Mesenchymal stem cell (in vitro differentiated cells and primary cell): ENCODE results near the gene RPEL1.
"Not testable (repeated sequence)": the region's sequence is repeated elsewhere in the genome, so short reads cannot be mapped to it uniquely, and the experiment has no call there.

Experiments
- DNase-seq: peaks from one replicate; pipeline ENCODE4 v3.0.0-alpha.2; 2013
- H2AFZ ChIP-seq: one replicate; pipeline ENCODE4 v1.6.1; 2013; ENCODE audit warnings: low read depth, mild to moderate bottlenecking, control low read depth, inconsistent platforms, low read length, moderate library complexity
- H2AK5ac ChIP-seq: 2 replicates; pipeline ENCODE4 v1.6.1; 2013; ENCODE audit warnings: low read length, moderate library complexity, mild to moderate bottlenecking, inconsistent platforms; ENCODE audit not compliant: severe bottlenecking
- H2BK120ac ChIP-seq: one replicate; pipeline ENCODE4 v1.6.1; 2013; ENCODE audit warnings: low read depth, mild to moderate bottlenecking, inconsistent platforms, low read length, moderate library complexity
- H2BK12ac ChIP-seq, 2 experiments: one replicate each; pipeline ENCODE4 v1.6.1; 2013; ENCODE audit warnings: inconsistent platforms in 2 of 2, low read length in 2 of 2, mild to moderate bottlenecking in 2 of 2, moderate library complexity in 2 of 2, control low read depth in 1 of 2
- H2BK15ac ChIP-seq: one replicate; pipeline ENCODE4 v1.6.1; 2013; ENCODE audit warnings: mild to moderate bottlenecking, low read depth, inconsistent platforms; ENCODE audit not compliant: poor library complexity, severe bottlenecking
- H2BK5ac ChIP-seq: 2 replicates; pipeline ENCODE4 v1.6.1; 2013; ENCODE audit warnings: low read depth, mild to moderate bottlenecking, low read length, control low read depth, inconsistent platforms; ENCODE audit not compliant: poor library complexity, severe bottlenecking
- H3K14ac ChIP-seq, 2 experiments: one replicate each; pipeline ENCODE4 v1.6.1; 2013; ENCODE audit warnings: inconsistent platforms in 2 of 2, low read length in 2 of 2, control low read depth in 1 of 2, mild to moderate bottlenecking in 1 of 2, moderate library complexity in 1 of 2
- H3K18ac ChIP-seq, 2 experiments: one replicate each; pipeline ENCODE4 v1.6.1; 2013; ENCODE audit warnings: inconsistent platforms in 2 of 2, low read length in 2 of 2, control low read depth in 1 of 2, low read depth in 1 of 2, mild to moderate bottlenecking in 1 of 2
- H3K23ac ChIP-seq, 2 experiments: one replicate each; pipeline ENCODE4 v1.6.1; 2013; ENCODE audit warnings: inconsistent platforms in 2 of 2, low read length in 2 of 2, mild to moderate bottlenecking in 2 of 2, moderate library complexity in 2 of 2, control low read depth in 1 of 2
- H3K27ac ChIP-seq: 2 replicates; pipeline ENCODE4 v1.5.1; 2013; ENCODE audit warnings: mild to moderate bottlenecking, moderate library complexity, low read length, control low read depth, inconsistent platforms; ENCODE audit not compliant: poor library complexity, severe bottlenecking
- H3K27me3 ChIP-seq, 2 experiments: 2 replicates each; pipeline versions ENCODE4 v1.6.1 to v1.7.0; 2013; ENCODE audit warnings: low read length in 2 of 2, mild to moderate bottlenecking in 2 of 2, moderate library complexity in 2 of 2, control low read depth in 1 of 2, inconsistent platforms in 1 of 2; ENCODE audit not compliant: control insufficient read depth in 1 of 2, insufficient read depth in 1 of 2
- H3K36me3 ChIP-seq, 2 experiments: 2 replicates each; pipeline versions ENCODE4 v1.6.1 to v1.7.0; 2013; ENCODE audit warnings: low read length in 2 of 2, control low read depth in 1 of 2, inconsistent platforms in 1 of 2, low read depth in 1 of 2, mild to moderate bottlenecking in 1 of 2; ENCODE audit not compliant: insufficient read depth in 2 of 2, control insufficient read depth in 1 of 2
- H3K4ac ChIP-seq, 2 experiments: one replicate each; pipeline ENCODE4 v1.6.1; 2013; ENCODE audit warnings: inconsistent platforms in 2 of 2, low read length in 2 of 2, mild to moderate bottlenecking in 2 of 2, moderate library complexity in 2 of 2, control low read depth in 1 of 2, low read depth in 1 of 2
- H3K4me1 ChIP-seq: 2 replicates; pipeline ENCODE4 v1.6.1; 2013; ENCODE audit warnings: low read depth, low read length, control low read depth; ENCODE audit not compliant: control insufficient read depth, insufficient read depth
- H3K4me2 ChIP-seq: 2 replicates; pipeline ENCODE4 v1.6.1; 2013; ENCODE audit warnings: low read length, mild to moderate bottlenecking, inconsistent platforms; ENCODE audit not compliant: poor library complexity, severe bottlenecking
- H3K4me3 ChIP-seq, 2 experiments: 2 replicates each; pipeline versions ENCODE4 v1.5.1 to v1.7.0; 2013; ENCODE audit warnings: low read length in 2 of 2, mild to moderate bottlenecking in 2 of 2, control low read depth in 1 of 2, low read depth in 1 of 2; ENCODE audit not compliant: insufficient read depth in 1 of 2
- H3K79me1 ChIP-seq: replicated peaks from 2 replicates; pipeline ENCODE4 v1.6.1; 2013; ENCODE audit warnings: mild to moderate bottlenecking, control low read depth, low read length, inconsistent platforms; ENCODE audit not compliant: poor library complexity, severe bottlenecking
- H3K9ac ChIP-seq: 2 replicates; pipeline ENCODE4 v1.7.0; 2013; ENCODE audit warnings: mild to moderate bottlenecking, low read length, moderate library complexity
- H3K9me3 ChIP-seq: 2 replicates; pipeline ENCODE4 v1.7.0; 2013; ENCODE audit warnings: mild to moderate bottlenecking, low read length; ENCODE audit not compliant: control insufficient read depth
- H4K8ac ChIP-seq: one replicate; pipeline ENCODE4 v1.6.1; 2013; ENCODE audit warnings: inconsistent platforms, mild to moderate bottlenecking, low read length, moderate library complexity
- H4K91ac ChIP-seq: one replicate; pipeline ENCODE4 v1.6.1; 2013; ENCODE audit warnings: mild to moderate bottlenecking, low read length, inconsistent platforms
- WGBS: methylation state at CpG from one replicate; pipeline ENCODE4 v1.1.7; 2013; ENCODE audit warnings: mixed read lengths; 5-methylcytosine and 5-hydroxymethylcytosine counted together

The RPEL1 gene

DNA sequence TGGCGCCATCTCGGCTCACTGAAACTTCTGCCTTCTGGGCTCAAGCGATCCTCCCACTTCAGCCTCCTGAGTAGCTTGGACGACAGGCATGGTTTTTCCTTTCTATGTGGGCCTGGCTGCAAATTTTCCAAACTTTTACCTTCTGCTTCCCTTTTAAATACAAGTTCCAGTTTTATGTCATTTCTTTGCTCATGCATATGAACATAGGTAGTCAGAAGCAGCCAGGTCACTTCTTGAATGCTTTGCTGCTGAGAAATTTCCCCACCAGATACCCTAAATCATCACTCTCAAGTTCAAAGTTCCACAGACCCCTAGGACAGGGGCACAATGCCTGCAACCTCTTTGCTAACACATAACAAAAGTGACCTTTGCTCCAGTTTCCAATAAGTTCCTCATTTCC, 21.6 kb upstream of the RPEL1 start:
- H4K91ac ChIP-seq = no peak overlapping the region
- H2AFZ ChIP-seq = no peak overlapping the region
- H3K4me3 ChIP-seq = no peak overlapping the region
- peaks cover 12% of the 10 kb centered on the region for H3K9me3 ChIP-seq
- no peak overlapping the region for H3K27ac ChIP-seq
- no peak overlapping the region for H3K4me2 ChIP-seq
- no peak overlapping the region for H4K8ac ChIP-seq
- DNase-seq = no peak
- no peak overlapping the region for H2BK12ac ChIP-seq
- H3K9ac ChIP-seq = no peak overlapping the region
- no peaks in the 10 kb centered on the region for H3K27me3 ChIP-seq
- H3K4me1 ChIP-seq = no peaks in the 10 kb centered on the region
- 92% methylated on average over 4 of the region's 4 CpGs for WGBS
- no peak overlapping the region for H2AK5ac ChIP-seq
- no peaks in the 10 kb centered on the region for H3K79me1 ChIP-seq
- no peak overlapping the region for H3K4ac ChIP-seq
- H2BK15ac ChIP-seq = no peak overlapping the region
- H3K14ac ChIP-seq = no peak overlapping the region
- no peak overlapping the region for H2BK5ac ChIP-seq
- H3K18ac ChIP-seq = no peak overlapping the region
- H3K36me3 ChIP-seq = no peaks in the 10 kb centered on the region
- H3K23ac ChIP-seq = no peak overlapping the region
- H2BK120ac ChIP-seq = no peak overlapping the region

- not testable (repeated sequence) for H3K14ac ChIP-seq, H3K4me1 ChIP-seq, H3K4ac ChIP-seq, H3K36me3 ChIP-seq, H2BK15ac ChIP-seq, H3K18ac ChIP-seq, H2BK120ac ChIP-seq, H3K27ac ChIP-seq, H3K79me1 ChIP-seq, H3K27me3 ChIP-seq, H3K4me3 ChIP-seq, H3K9ac ChIP-seq, H2BK5ac ChIP-seq, H3K23ac ChIP-seq, H4K91ac ChIP-seq, DNase-seq, H4K8ac ChIP-seq, H2AFZ ChIP-seq, H2BK12ac ChIP-seq, H3K4me2 ChIP-seq, H2AK5ac ChIP-seq
- WGBS = 77% methylated on average over 3 of the region's 5 CpGs
- H3K9me3 ChIP-seq = peaks cover 12% of the 10 kb centered on the region
Observed at GRCh38 chr10:103224721-103225120, 21.0 kb upstream of the RPEL1 start.

GRCh38 chr10:103225939-103226338, 19.7 kb upstream of the RPEL1 start:
- Histone ChIP-seq H2BK5ac (no peak overlapping the region), H3K18ac (no peak overlapping the region)

DNA sequence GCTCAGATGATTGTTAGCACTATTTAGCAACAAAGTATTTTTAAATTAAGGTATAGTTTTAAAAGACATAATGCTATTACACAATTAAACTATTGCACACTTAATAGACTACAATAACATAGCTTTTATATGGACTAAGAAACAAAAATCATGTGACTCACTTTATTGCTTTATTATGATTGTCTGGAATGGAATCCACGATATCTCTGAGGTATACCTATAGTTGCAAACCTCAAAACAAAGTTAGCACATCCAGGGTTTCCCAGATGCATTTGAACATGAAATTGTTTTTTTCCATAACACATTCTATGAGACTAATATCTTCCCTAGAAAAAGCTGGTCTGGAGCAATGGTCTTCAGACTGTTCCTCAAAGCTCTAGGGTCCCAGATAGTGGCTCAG, 18.3 kb upstream of the RPEL1 start:
- Histone ChIP-seq H3K9ac (no peak overlapping the region), H2AFZ (no peak overlapping the region), H3K4me2 (no peak overlapping the region), H2BK120ac (no peak overlapping the region), H3K14ac (no peak overlapping the region), H2BK15ac (no peak overlapping the region), H3K23ac (no peak overlapping the region), H2AK5ac (no peak overlapping the region), H3K27me3 (no peaks in the 10 kb centered on the region), H3K9me3 (peaks cover 12% of the 10 kb centered on the region), H2BK12ac (no peak overlapping the region), H4K8ac (no peak overlapping the region), H3K4me1 (peaks cover 5% of the 10 kb centered on the region), H3K27ac (no peak overlapping the region), H3K36me3 (no peaks in the 10 kb centered on the region), H3K79me1 (no peaks in the 10 kb centered on the region), H2BK5ac (no peak overlapping the region), H3K4ac (no peak overlapping the region), H4K91ac (no peak overlapping the region), H3K18ac (no peak overlapping the region), H3K4me3 (no peak overlapping the region)
- DNase-seq = no peak
- WGBS = 100% methylated on average over 1 of the region's 1 CpG

More at GRCh38 chr10:103225939-103226338, 19.7 kb upstream of the RPEL1 start:
- no peak overlapping the region for H2AK5ac ChIP-seq
- H3K4me3 ChIP-seq = no peak overlapping the region
- no peak overlapping the region for H3K4ac ChIP-seq
- no peak overlapping the region for H3K4me2 ChIP-seq
- no peaks in the 10 kb centered on the region for H3K36me3 ChIP-seq
- no peak overlapping the region for H3K14ac ChIP-seq
- H3K79me1 ChIP-seq = no peaks in the 10 kb centered on the region
- H3K27me3 ChIP-seq = no peaks in the 10 kb centered on the region
- H2AFZ ChIP-seq = no peak overlapping the region
- H4K91ac ChIP-seq = no peak overlapping the region
- no peak overlapping the region for H3K23ac ChIP-seq
- H3K27ac ChIP-seq = no peak overlapping the region
- H4K8ac ChIP-seq = no peak overlapping the region
- H3K9ac ChIP-seq = no peak overlapping the region
- H3K4me1 ChIP-seq = peaks cover 5% of the 10 kb centered on the region
- peaks cover 12% of the 10 kb centered on the region for H3K9me3 ChIP-seq
- no peak for DNase-seq
- no peak overlapping the region for H2BK12ac ChIP-seq
- H2BK120ac ChIP-seq = no peak overlapping the region
- no peak overlapping the region for H2BK15ac ChIP-seq
